Measurements from ENCODE around the gene FXYD1.
"Not testable (repeated sequence)": the region's sequence is repeated elsewhere in the genome, so short reads cannot be mapped to it uniquely, and the experiment has no call there.

Gene FXYD1

DNA sequence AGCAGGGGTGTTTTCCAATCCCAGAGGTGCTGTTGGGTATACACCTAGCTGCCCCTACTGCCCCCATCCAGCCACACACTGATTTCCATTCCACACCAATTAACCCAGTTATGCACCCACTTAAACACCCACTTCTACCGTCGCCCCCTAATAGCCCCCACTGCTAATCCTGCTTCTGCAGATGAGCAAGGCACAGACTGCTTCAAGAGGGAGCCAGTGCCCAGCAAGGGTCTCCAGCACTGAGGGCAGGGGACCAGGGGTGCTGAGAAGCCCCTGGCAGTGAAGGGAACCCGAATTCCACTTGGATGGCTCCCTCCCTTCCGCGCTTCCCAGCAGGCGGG, 5.6 kb downstream of the FXYD1 start:
- DNase-seq: no peak

DNA sequence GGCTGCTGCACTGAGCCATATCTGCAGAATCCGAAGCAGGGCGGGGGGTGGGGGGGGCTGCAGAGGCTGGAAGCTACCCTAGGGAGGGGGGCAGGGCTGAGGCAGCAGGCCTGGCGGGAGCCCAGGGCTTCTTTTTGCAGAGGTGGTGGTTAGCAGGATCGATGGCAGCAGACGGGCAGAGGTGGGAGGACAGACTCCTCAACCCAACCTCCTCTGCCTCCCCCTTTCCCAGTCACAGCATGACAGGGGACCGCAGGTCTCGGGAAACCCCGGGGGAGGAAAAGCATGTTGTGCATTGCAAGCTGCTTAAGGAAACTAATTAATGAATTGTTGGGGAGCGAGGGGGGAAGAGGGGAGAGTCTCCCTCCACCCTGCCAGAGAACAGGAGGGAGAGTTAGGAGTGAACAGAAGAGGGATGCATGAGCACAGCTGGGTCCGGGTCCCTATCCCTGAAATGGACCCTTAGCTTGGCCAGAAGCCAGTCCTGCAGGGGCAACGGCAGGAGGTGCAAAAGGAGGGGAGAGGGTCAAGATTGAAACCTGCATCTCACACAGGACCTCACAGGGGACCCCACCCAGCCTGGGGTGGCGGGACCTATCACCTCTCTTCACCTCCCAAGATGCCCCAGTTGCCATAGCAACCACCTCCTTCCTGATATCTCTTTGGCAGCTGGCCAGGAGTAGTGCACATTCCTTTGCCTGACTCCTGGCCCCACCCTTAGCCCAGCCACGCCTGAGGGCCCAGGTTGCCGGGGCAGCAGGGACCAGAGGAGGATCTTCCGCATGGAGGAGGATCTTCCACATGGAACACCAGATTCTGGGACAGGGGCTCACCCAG, 6.2 kb downstream of the FXYD1 start:
- DNase-seq: peak; percentile 71

DNA sequence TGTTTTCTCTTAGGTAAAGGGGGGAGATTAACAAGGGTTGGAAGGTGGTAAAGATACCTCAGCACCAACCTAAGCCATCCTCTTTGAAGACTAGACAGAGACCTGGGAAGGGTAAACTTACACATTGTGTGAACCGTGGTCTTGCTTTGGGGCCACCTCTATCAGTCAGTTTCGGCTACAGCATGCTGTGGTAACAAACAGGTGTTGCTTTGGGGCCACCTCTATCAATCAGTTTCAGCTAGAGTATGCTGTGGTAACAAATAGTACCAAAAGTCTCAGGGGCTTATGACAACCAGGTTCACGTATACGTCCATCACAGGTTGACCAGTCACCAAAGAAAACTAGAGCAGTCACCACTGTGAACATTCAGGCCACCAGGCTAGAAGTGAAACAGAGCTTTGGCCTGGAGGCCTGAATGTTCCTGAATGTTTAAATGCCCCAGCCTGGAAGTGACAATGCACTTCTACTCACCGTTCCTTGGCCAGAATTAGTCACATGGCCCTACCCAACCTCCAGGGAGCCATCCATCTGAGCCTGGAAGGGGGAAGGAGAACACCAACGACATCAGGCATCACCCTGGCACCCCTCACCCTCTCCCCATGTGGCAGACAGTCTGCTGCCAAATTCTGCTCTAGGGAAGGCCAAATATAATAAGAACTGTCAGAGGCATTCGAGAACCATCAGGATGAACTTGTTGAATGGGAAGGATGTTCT, 8.3 kb downstream of the FXYD1 start:
- DNase-seq: no peak

DNA sequence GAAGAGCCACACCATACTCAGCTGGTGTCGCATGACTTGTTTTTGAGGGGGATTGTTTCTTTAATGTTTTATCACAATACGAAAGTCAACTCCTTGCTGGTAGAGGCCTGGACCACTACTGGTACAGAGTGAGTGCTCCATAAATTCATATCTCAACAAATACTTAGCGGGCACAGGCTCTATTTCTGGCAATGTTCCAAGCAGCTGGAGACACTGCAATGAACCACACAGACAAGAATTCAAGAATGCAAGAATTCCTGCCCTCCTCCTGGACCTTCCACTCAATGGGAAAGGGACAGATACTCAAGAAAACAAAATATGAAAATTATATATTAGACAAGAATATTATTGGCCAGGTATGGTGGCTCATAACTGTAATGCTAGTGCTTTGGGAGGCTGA, 10.8 kb downstream of the FXYD1 start:
- no peak for DNase-seq

DNA sequence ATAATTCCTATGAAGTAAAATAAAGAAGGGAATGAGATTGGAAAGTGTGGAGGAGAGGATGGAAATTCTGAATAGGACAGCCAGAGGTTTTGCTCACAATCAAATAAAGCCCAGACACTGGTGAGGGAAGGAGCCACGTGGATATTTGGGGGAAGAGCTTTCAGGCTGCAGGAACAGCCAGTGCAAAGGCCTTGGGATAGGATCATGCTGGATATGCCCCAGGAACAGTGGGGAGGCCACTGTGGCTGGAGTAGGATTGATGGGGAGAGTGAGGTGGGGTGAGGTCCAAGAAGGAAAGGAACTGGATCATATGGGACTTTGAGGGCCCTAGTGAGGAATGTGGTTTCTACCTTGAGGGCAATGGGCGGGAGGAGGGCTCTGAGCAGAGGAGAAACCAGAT, 11.8 kb downstream of the FXYD1 start:
- DNase-seq: no peak

DNA sequence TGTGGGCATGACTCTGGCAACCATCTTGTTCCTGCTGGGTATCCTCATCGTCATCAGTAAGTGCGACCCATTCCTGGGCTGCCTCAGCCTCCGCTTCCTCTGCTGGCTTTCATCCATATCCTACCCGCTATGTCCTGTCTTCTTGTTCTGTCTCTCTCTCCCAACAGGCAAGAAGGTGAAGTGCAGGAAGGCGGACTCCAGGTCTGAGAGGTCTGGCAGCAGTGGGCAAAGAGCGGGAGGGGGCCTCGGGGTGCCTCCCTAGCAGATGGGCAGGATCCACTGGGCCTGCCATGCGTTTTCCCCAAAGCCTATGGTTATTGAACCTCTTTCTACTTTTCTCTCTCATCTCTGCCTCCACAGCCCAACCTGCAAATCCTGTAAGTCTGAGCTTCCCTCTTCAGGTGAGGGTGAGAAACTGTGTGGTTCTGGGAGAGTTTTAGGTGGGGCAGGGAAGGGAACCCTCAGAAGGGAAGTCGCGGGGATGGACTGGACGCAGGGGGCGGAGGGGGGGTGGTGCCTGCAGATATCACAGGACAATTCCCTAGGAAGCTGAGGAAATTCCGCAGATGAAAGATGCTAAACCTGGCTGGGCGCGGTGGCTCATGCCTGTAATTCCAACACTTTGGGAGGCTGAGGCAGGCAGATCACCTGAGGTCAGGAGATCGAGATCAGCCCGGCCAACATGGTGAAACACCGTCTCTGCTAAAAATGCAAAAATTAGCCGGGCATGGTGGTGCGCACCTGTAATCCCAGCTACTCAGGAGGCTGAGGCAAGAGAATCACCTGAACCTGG, 12.8 kb downstream of the FXYD1 start:
- no peak for DNase-seq

DNA sequence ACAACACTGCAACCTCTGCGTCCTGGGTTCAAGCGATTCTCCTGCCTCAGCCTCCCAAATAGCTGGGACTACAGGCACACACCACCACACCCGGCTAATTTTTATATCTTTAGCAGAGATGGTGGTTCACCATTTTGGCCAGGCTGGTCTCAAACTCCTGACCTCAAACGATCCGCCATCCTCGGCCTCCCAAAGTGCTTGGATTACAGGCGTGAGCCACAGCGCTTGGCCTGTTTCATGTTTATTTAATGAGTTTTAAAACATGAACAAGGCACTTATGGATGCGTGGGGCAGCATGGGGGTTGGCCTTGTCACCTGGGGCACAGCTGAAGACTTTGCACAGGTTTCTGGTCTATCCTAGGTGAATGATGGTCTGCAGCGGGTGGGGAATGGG, 14.5 kb downstream of the FXYD1 start:
- not testable (repeated sequence) for DNase-seq

DNA sequence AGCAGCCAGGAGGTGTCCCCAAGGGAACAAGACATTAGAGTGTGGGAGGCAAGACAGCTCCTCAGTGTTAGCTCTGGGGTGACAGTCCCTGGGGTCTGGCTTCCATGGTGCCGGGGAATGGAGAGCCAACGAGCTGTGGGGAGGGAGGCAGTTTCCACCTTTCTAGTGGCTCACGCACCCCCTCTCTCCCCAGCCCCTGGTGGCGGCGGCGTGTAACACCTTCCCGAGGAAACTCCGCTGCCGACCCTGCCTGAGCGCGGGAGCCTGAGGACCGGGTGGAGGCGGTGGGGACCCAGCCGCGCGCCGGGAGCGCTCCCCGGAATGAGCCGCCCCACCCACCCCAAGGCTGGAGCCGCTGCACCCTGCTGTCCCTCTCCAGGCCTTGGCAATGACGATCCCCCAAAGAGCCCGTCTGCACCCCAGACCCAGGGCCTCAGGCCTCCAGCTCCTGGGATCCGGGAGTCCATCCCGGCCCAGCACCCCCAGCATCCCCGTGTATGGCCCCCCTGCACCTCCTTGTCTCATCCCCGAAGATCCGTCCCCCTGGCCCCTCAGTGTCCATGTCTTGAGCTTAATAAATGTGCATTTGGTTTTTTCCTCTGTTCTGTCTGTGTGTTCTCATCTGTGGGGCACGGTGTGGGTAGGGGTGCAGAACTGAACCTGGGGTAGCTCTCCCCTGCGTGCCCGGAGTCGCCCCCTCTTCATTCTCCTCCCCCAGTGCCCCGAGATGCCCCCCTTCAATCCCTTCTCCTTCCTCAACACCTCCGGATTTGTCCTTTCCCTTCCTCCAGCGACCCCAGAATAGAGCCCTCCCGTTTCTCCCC, 15.3 kb downstream of the FXYD1 start:
- peak; percentile 44 for DNase-seq

DNA sequence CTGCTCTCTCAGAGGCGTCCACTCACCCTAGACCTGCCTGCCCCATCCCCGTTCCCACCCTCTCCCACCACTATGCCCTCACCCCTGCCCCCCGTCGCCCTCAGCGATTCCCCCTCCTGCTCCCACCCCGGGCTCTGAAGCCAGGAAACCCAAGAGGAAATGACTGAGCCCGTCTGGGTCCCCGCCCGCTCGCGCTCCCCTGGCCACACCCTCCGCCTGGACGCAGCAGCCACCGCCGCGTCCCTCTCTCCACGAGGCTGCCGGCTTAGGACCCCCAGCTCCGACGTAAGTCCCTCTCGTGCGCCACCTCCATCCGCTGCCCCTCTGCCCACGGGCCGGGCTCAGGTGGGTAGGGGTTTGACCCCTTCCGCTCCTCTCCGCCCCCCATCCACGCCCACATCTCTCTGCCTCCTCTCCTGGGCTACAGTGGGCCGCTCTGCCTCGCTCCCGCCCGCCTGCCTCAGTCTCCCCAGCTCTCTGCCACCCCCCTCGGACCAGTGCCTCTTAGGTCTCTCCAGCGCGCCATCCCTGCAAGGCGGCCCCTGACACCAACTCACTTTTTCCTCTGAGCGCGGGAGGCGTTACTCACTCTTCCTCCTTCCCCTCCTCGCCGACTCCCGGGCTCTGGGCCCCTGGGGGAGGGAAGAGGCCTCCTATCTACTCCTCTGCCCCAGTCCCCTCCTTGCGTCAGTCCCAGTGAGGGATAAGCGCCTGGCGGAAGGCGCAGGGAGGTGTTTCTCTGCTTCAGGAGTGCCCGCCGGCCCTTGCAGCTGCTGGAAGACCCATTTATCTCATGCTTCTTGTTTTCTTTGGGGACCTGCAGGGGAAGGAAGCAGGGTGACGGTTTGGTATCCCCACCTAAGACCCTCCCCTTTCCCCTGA, 16.1 kb downstream of the FXYD1 start, which contains the start of gene FXYD5:
Gene FXYD5, plus strand, starts transcription at position 211 of the 882 bp plus-strand sequence. CDS start 816 bp downstream, outside the sequence.
- peak; percentile 23 for DNase-seq

DNA sequence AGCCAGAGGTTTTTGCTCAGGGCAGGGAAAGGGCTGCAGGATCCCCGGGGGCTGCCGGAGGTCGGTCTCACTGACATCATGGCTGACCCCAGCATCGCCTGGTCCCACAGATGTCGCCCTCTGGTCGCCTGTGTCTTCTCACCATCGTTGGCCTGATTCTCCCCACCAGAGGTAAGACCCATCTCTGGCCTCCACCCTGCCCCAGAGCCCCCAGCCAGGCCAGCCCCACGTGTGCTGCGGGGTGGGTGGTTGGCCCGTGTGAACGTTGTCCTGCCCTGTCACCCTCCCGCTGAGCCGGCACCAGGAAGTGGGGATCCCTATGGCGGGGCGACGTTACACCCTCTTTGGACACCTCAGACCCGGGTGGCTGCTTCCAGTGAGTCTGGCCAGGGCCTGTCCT, 16.8 kb downstream of the FXYD1 start:
- DNase-seq: no peak

DNA sequence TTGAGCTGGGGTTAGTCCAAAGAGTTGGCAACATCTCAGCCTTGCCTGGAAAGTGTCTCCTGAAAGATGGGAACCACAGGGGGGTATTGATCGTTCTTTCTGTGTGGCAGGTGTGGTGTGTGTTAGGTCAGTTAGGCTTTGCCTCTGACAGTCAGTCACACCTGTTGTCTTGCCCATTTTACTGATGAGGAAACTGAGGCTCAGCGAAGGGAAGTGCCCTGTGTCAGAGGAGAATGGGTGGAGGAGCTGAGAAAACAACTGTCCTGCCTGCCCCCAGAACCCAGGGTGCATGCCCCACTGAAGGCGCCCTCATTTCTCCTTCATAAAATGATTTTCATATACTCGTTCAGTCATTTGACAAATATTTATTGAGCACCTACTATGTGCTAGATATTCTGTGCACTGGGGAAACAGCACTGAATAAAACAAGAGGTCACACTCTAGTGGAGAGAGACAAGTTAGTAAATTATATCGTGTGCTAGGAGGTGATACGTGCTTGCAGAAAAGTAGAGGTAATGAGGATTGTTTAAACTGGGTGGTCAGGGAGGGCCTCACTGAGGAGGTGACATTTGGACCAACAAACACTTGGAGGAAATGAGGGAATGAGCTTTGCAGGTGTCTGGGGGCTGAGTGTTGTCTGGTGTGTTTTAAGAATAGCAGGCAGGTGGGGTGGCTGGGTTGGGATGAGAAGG, 17.5 kb downstream of the FXYD1 start:
- DNase-seq: no peak

DNA sequence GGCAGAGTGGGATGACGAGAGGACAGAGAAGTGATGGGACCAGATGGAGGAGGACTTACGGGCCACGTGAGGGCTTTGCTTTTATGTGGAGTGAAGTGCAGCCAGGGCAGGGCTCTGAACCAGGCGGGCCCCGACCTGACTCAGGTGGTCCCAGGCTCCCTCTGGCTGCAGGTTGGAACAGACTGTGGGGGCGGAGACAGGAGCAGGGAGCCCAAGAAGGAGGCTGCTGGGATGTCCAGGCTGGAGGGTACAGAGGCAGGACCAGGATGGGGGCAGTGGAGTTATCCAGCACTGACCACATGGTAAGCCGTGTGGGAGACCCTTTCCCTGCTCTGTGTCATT, 18.0 kb downstream of the FXYD1 start:
- no peak for DNase-seq

DNA sequence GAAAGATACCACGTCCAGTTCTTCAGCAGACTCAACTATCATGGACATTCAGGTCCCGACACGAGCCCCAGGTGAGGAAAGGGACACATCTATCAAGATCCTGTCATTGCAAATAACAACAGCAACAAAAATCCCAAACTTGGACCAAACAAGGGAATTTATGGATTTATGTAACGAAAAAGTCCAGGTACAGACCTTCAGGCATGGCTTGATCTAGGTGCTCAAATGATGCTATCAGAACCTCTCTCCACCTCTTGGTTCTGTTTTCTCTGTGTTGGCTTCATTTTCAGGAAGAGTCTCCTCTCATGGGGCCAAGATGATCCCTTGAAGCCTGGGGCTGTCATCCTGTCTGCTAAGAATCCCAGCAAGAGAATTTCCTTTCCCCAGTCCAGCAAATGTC, 18.8 kb downstream of the FXYD1 start:
- DNase-seq: no peak

DNA sequence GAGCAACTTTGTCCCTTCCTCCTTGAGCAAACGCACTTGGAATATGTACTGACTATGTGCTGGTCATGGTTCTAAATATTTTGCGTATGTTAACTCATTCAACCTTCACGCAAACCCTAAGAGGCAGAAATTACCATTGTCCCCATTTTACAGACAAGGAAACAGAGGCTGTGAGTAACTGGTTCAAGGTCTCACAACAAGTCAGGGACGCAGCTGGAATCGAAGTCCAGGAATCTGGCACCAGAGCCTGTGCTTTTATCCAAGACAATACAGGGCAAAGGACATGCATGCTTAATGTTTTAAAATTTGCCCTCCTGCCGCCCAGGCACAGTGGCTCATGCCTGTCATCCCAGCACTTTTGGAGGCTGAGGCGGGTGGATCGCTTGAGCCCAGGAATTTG, 21.0 kb downstream of the FXYD1 start:
- DNase-seq: no peak

DNA sequence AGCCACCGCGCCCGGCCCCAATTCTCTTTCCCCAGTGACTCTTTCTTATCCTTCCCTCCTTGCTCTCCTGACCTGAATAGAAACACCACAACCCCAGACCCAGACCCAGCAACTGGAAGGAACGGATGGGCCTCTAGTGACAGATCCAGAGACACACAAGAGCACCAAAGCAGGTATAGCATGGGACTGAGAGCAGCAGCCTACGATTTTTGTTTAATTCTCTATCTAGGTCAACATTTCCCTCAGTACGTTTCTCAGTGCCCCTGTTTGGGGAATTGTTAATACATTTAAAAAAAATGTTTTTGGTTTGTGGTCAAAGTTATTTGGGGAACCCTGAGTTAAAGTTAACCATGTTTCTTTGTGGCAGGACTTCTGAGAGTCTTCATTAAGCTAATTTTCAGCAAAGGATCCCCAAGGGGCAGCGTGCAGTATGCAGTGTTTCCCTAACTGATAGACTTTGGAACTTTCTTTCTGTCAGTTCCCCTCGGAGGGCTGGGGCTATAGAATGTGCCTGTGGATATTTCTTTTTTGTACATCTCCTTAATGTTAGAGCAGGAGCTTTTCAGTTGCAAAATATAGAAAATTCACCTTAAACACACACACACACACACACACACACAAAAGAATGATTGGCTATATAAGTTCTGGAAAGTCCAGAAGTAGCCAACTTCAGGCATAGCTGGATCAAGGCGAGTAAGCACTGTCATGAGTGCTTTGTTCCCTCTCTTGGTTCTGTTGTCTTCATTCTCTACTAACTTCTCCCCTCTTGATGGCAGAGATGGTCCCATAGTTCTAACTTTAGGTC, 22.2 kb downstream of the FXYD1 start:
- DNase-seq: no peak

DNA sequence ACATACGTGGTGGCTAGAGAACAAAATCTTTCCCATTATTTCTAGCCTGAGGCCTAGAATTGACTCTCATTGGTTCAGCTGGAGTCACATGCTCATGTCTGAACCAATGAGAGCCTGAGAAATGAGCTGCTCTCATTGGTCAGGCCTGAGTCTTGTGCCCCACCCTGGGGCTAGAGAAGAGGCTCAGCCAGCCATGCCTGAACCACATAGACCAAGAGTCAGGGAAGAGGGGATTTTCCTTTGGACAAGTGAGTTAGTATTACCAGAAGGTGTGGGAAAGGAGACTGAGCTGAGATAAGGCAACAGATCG, 22.8 kb downstream of the FXYD1 start:
- no peak for DNase-seq

DNA sequence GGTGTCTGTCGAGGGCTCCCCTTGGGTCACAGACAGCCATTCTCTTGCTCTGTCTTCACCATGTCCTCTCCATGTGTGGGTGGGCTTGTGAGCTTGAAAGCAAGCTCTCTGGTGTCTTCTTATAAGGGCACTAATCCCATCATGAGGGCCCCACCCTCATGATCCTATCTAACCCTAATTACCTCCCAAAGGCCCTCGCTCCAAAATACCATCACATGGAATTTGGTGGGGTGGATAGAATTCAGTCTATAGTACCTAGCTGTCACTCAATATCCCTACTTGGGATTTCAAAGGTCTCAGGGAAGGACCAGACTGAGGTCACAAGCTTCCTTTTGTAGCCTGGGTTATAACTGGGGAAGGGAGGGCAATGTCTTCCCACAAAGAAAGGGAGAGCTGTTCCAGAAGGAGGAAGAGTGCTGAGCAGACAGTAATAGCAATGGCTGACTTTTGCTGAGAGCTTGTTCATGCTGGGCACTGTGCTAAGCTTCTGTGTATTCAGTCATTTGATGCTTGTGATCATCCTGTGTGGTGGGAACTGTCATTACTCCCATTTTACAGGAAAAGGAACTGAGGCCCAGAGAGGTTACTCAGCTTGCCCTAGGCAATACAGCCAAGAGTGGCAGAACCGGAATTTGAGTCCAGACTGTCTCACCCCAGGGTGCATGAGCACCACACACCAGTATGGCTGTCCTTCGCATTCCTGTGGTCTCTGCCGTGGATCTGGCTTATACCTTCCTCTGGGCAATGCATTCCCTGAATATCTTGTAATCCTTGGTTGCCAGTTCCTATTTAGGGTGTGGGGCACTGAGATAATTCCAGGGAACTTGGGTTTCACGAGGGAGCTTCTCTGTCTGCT, 24.1 kb downstream of the FXYD1 start:
- DNase-seq: no peak

DNA sequence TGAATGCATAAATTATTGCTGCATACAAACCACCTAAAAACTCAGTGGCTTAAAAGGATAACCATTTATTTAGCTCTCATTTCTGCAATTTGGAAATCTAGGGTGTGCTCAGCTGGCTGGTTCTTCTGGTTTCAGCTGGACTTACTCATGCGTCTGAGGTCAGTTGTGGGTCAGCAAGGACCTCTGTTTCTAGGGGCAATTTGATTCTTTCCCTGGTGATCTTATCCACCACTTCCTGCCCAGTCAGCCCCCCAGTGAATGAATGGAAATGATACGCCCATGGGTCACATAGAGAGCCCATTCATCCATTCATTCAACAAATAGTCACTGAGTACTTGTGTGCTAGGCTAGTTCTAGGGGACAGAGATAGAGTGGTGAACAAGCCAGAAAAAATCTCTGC, 25.8 kb downstream of the FXYD1 start:
- DNase-seq: no peak

Measured in NCI-H2171 treated with DMSO at 0.1 percent for 48 hours (cell line).